Activated naive CD4-positive, alpha-beta T cell treated with anti-CD3 and anti-CD28 coated beads, Interleukin-2, amount 10 ng/mL, durations not matched to agents 7 days and 5 days (primary cell): ENCODE data around the gene CD1E.

Experiments
- CTCF ChIA-PET: fragments of 350-600 bp; sonication (Branson Sonifier 250); formaldehyde crosslinking; loops from one replicate; lab custom pipeline; 2021; ENCODE audit warnings: antibody characterized with exemption; lab: Charles Lee
- DNase-seq: peaks from one replicate; pipeline ENCODE4 v3.0.0-alpha.2; 2020
- H3K27ac Mint-ChIP-seq: one replicate; pipeline ENCODE4 v1.8.0; 2021; ENCODE audit warnings: mild to moderate bottlenecking, moderate library complexity, mixed read lengths
- H3K27me3 Mint-ChIP-seq: one replicate; pipeline ENCODE4 v1.8.0; 2021; ENCODE audit warnings: mild to moderate bottlenecking, mixed read lengths
- H3K36me3 Mint-ChIP-seq: one replicate; pipeline ENCODE4 v1.8.0; 2021; ENCODE audit warnings: mixed read lengths
- H3K4me1 Mint-ChIP-seq: one replicate; pipeline ENCODE4 v1.8.0; 2021; ENCODE audit warnings: mixed read lengths
- H3K4me3 Mint-ChIP-seq: one replicate; pipeline ENCODE4 v1.8.0; 2021; ENCODE audit warnings: mild to moderate bottlenecking, moderate library complexity, mixed read lengths
- H3K9me3 Mint-ChIP-seq: one replicate; pipeline ENCODE4 v1.8.0; 2021; ENCODE audit warnings: mixed read lengths

CD1E gene

GRCh38 chr1:158353303-158354075, at the start of gene CD1E:
TSS of gene CD1E (plus strand) at chr1:158353894. CDS start at chr1:158353989, 95 bp downstream.
- no peak for DNase-seq
- H3K36me3 Mint-ChIP-seq: no peaks in the 10 kb centered on the region
- no peaks in the 10 kb centered on the region for H3K9me3 Mint-ChIP-seq
- no peaks in the 10 kb centered on the region for H3K4me1 Mint-ChIP-seq
- H3K27me3 Mint-ChIP-seq: peaks cover 17% of the 10 kb centered on the region
- H3K4me3 Mint-ChIP-seq: no peak within 1 kb of the TSS
- H3K27ac Mint-ChIP-seq: no peak within 1 kb of the TSS
- CTCF ChIA-PET: no interaction called here

DNA sequence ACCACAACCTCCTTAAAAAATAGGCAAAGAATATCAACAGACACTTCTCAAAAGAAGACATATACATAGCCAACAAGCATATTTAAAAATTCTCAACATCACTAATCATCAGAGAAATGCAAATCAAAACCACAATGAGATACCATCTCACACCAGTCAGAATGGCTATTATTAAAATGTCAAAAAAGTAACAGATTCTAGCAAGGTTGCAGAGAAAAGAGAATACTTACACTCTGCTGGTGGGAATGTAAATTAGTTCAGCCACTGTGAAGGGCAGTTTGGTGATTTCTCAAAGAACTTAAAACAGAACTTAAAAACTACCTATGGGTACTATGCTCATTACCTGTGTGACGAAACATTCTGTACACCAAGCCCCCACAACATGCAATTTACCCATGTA, 43.1 kb upstream of the CD1E start:
- H3K4me1 Mint-ChIP-seq: no peaks in the 10 kb centered on the region
- no peak for DNase-seq
- no peak overlapping the region for H3K27ac Mint-ChIP-seq
- no peaks in the 10 kb centered on the region for H3K27me3 Mint-ChIP-seq
- H3K4me3 Mint-ChIP-seq: no peak overlapping the region
- H3K36me3 Mint-ChIP-seq: no peaks in the 10 kb centered on the region
- peaks cover 2% of the 10 kb centered on the region for H3K9me3 Mint-ChIP-seq
- CTCF ChIA-PET: no interaction called here

GRCh38 chr1:158311066-158311465, 42.6 kb upstream of the CD1E start:
- CTCF ChIA-PET: no interaction called here
- Mint-ChIP-seq H3K27me3 (no peaks in the 10 kb centered on the region), H3K27ac (no peak overlapping the region), H3K4me1 (no peaks in the 10 kb centered on the region), H3K4me3 (no peak overlapping the region), H3K36me3 (no peaks in the 10 kb centered on the region), H3K9me3 (peaks cover 2% of the 10 kb centered on the region)
- no peak for DNase-seq

DNA sequence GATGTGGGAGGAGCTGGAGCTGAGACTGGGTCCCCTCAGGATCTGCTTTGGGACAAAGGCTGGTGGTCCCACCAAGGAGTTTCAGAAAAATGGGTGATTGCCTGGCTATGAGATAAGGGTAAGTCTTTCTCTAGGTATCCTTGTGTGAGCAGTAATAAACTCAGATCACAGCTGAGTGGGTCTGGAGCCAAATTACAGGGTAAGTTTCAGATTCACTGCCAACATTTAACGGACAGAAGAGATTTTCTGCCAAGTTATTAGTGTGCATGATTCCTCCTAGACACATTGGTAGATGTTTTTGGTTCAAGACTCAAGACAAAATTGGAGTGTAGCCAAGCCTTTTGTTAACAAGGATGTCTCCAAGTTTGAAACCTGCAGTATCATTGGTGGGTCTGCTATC, 29.8 kb upstream of the CD1E start:
- no peak for DNase-seq
- Mint-ChIP-seq H3K27me3 (no peaks in the 10 kb centered on the region), H3K4me1 (no peaks in the 10 kb centered on the region), H3K9me3 (no peaks in the 10 kb centered on the region), H3K4me3 (no peak overlapping the region), H3K36me3 (no peaks in the 10 kb centered on the region), H3K27ac (no peak overlapping the region)
- CTCF ChIA-PET: no interaction called here

DNA sequence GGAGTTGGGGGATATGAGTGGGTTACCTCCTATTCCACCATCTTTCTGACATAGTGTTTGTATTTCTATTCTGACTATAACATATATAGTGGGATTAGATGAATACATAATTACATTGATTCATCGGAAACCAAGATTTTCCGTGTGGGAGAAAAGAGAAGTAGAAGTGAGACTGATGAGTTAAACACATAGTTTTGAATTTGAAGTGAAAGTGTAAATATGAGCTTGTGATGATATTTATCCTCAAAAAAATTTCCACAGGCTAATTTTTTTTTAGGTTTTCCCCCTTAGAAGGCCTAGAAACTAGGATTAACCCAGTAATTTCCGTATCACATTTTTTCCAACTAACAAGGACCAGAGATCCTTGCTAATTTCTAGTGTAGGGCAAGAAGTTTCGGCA, 29.3 kb upstream of the CD1E start:
- CTCF ChIA-PET: no interaction called here
- Mint-ChIP-seq H3K27ac (no peak overlapping the region), H3K4me3 (no peak overlapping the region), H3K9me3 (no peaks in the 10 kb centered on the region), H3K36me3 (no peaks in the 10 kb centered on the region), H3K27me3 (peaks cover 3% of the 10 kb centered on the region), H3K4me1 (no peaks in the 10 kb centered on the region)
- no peak for DNase-seq

DNA sequence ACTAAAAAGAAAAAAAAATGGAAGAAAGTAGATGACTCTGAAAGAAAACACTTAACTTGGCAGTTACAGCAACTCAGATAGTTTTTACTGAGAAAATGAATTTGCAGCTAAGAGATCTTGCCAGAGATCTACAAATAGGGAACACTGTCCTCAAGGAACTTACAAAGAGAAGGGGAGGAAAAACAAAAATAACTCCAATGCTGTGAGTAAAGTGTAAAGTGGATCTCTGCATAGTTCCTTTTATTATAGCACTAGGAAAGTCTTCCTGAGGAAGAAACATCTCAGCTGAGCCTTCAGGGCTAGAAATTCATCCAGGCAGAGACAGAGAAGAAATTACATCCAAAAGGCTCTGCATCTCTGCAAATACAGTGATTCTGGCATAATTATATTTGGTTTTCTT, 26.2 kb upstream of the CD1E start:
- Mint-ChIP-seq H3K4me1 (no peaks in the 10 kb centered on the region), H3K4me3 (no peak overlapping the region), H3K27ac (no peak overlapping the region), H3K36me3 (no peaks in the 10 kb centered on the region), H3K27me3 (peaks cover 4% of the 10 kb centered on the region), H3K9me3 (no peaks in the 10 kb centered on the region)
- CTCF ChIA-PET: interaction anchor here (0.6 to 1.7 kb wide), 2 partner anchors 37 to 124 kb away, joined by 3 read pairs; no protein-coding TSS in a partner anchor
- DNase-seq: no peak

- no peaks in the 10 kb centered on the region for H3K9me3 Mint-ChIP-seq
- H3K36me3 Mint-ChIP-seq: no peaks in the 10 kb centered on the region
- no peak overlapping the region for H3K27ac Mint-ChIP-seq
- CTCF ChIA-PET: interaction anchor here (2.4 kb wide), 1 partner anchor 82 kb away, joined by 24 read pairs; no protein-coding TSS in a partner anchor
- H3K27me3 Mint-ChIP-seq: peaks cover 4% of the 10 kb centered on the region
- H3K4me1 Mint-ChIP-seq: peaks cover 2% of the 10 kb centered on the region
- H3K4me3 Mint-ChIP-seq: no peak overlapping the region
- DNase-seq: no peak
These were observed 25.3 kb upstream of the CD1E start for GRCh38 chr1:158328426-158328825.

DNA sequence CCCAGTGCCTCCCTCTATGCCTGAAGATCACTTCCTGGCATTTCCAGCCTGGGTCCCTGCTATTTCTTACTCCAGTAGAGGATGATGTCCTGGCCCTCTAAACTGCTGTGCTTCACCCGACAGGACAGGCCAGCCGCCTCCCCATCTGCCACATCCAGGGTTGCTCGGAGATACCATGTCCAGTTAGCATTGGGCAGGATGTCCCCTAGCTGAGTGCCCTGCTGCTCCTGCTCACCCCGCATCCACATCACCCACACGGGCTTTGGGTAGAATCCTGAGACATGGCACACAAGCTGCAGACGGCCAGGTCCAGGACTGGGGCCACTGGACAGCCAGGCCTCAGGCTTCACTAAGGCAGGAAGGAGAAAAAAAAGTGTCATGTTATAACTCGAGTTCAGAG, 24.4 kb upstream of the CD1E start:
- peaks cover 4% of the 10 kb centered on the region for H3K27me3 Mint-ChIP-seq
- H3K36me3 Mint-ChIP-seq: no peaks in the 10 kb centered on the region
- H3K27ac Mint-ChIP-seq: no peak overlapping the region
- H3K4me1 Mint-ChIP-seq: peaks cover 9% of the 10 kb centered on the region
- H3K4me3 Mint-ChIP-seq: no peak overlapping the region
- H3K9me3 Mint-ChIP-seq: no peaks in the 10 kb centered on the region
- no peak for DNase-seq
- CTCF ChIA-PET: interaction anchor here (1.2 to 2.4 kb wide), 3 partner anchors 82 to 144 kb away, joined by 3 to 26 read pairs (median 24); no protein-coding TSS in a partner anchor

GRCh38 chr1:158329733-158330132, 24.0 kb upstream of the CD1E start:
- Mint-ChIP-seq H3K9me3 (no peaks in the 10 kb centered on the region), H3K27me3 (peaks cover 4% of the 10 kb centered on the region), H3K4me3 (no peak overlapping the region), H3K36me3 (no peaks in the 10 kb centered on the region), H3K4me1 (peaks cover 12% of the 10 kb centered on the region), H3K27ac (no peak overlapping the region)
- CTCF ChIA-PET: interaction anchor here (1.2 to 2.4 kb wide), 3 partner anchors 83 to 144 kb away, joined by 3 to 26 read pairs (median 24); no protein-coding TSS in a partner anchor
- DNase-seq: no peak

DNA sequence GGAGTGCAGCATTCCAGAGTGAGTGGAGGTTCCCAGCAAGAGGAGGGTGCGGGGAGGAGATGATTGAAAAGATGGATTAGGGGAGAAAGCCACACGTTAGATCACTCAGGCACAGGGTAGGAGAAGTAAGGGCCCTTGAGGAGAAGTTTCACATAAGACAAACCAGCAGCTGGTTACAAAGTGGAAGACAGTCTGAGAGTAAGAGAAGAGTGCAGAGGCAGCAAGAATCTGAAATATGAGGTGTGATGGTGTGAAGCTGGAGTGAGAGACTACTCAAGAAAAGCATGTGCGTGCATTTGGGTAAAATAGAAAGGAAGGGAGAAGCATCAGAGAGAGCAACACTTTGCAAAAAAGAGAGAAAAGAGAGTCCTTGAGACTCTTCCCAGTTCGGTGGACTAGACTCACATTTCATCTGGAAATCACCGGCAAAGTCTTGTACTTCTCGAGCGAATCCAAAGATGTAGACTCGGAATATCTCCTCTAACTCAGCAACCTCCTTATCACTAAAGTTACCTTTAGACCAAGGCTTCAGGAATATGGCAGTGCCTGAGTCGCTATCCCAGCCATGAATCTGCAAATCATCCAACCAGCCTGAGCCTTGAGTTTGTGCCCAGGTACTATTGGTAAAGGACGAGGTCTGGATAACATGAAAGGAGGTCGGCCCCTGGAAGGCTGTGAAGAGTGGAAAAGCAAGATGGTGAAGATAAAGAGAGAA, 23.1 kb upstream of the CD1E start:
- peaks cover 16% of the 10 kb centered on the region for H3K4me1 Mint-ChIP-seq
- H3K36me3 Mint-ChIP-seq: no peaks in the 10 kb centered on the region
- H3K27ac Mint-ChIP-seq: no peak overlapping the region
- no peak overlapping the region for H3K4me3 Mint-ChIP-seq
- no peak for DNase-seq
- H3K9me3 Mint-ChIP-seq: no peaks in the 10 kb centered on the region
- H3K27me3 Mint-ChIP-seq: peaks cover 4% of the 10 kb centered on the region
- CTCF ChIA-PET: interaction anchor here (1.2 to 2.4 kb wide), 3 partner anchors 84 to 145 kb away, joined by 3 to 26 read pairs (median 24); no protein-coding TSS in a partner anchor

DNA sequence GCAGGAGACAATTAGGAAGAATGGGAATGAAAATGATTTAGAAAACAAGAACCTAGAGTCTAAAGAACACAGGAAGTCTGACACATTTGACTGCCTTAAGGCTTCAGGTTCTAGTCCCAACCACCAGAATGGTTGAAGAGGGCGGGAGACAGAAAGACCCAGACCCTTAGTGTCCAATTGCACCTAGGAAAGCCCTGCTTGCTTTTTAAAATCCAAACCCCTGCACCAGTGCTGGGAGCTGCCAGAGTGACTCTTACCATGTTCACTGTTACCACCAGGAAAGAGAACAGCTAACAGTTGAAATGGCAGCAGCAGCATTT, 22.6 kb upstream of the CD1E start:
- Mint-ChIP-seq H3K27me3 (peaks cover 4% of the 10 kb centered on the region), H3K9me3 (no peaks in the 10 kb centered on the region), H3K4me3 (no peak overlapping the region), H3K36me3 (no peaks in the 10 kb centered on the region), H3K27ac (no peak overlapping the region), H3K4me1 (peaks cover 18% of the 10 kb centered on the region)
- CTCF ChIA-PET: interaction anchor here (2.4 kb wide), 1 partner anchor 84 kb away, joined by 24 read pairs; no protein-coding TSS in a partner anchor
- DNase-seq: no peak

DNA sequence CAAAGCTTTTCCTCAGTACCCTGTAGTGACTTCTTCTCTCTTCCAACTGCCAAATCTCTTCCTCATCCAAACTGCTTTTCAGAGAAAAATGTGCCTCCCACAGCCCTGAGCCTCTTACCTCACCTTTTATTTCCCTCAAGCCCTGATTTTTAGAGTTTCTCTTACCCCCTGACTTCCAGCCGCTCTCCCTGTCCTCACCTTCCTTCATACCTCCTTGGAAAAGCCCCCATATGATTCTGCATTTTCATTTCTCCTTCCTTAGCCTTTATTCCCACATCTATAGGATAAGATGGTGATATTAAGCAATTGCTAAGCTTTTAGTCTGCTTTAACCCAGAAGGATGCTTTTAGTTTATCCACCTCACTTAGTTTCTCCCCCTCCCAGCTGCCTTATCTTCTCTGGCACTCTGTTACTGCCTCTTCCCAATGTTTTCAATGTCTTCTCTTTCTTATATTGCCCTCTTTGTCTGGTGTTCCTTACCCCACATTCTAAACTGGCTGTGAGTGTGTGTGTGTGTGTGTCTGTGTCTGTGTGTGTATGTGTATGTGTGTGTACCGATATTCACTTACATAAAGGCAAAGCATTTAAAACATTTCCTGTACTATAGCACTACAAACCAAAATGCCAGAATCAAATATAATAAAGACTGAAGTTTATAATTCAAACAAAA, 22.1 kb upstream of the CD1E start, which contains the start of gene CD1B:
Gene CD1B (minus strand): TSS at position 51 of the 670 bp plus-strand sequence. CDS start 108 bp downstream, outside the sequence.
- Mint-ChIP-seq H3K36me3 (no peaks in the 10 kb centered on the region), H3K27me3 (peaks cover 9% of the 10 kb centered on the region), H3K4me3 (no peak within 1 kb of the TSS), H3K27ac (no peak within 1 kb of the TSS), H3K4me1 (peaks cover 23% of the 10 kb centered on the region), H3K9me3 (no peaks in the 10 kb centered on the region)
- CTCF ChIA-PET: interaction anchor here (0.9 to 1.7 kb wide), 3 partner anchors 84 to 740 kb away, joined by 3 to 8 read pairs (median 3); no protein-coding TSS in a partner anchor
- DNase-seq: no peak

GRCh38 chr1:158333405-158334155, 20.1 kb upstream of the CD1E start:
- CTCF ChIA-PET: no interaction called here
- no peak for DNase-seq
- no peaks in the 10 kb centered on the region for H3K9me3 Mint-ChIP-seq
- peaks cover 23% of the 10 kb centered on the region for H3K4me1 Mint-ChIP-seq
- no peak overlapping the region for H3K4me3 Mint-ChIP-seq
- no peak overlapping the region for H3K27ac Mint-ChIP-seq
- H3K27me3 Mint-ChIP-seq: peaks cover 11% of the 10 kb centered on the region
- no peaks in the 10 kb centered on the region for H3K36me3 Mint-ChIP-seq
